ENCODE data around the gene IMPACT. TPM values are rescaled to one million over a fixed set of nuclear protein-coding genes. Genes with fewer than 3 reads are reported as not detected.

Gene IMPACT
- total and polyA plus RNA-seq, 4 donors = 8.3 to 13.6 (median 11.4) TPM

GRCh38 chr18:24397131-24397693 is 29.3 kb upstream of the IMPACT start:
- no peak for TF ChIP-seq JUND (IDR thresholded peaks at IDR 0.05)
- no peak for TF ChIP-seq RAD21 (IDR thresholded peaks at IDR 0.05)
- TF ChIP-seq SP1 (IDR thresholded peaks at IDR 0.05) = no peak
- TF ChIP-seq TAF1 (conservative IDR thresholded peaks at IDR 0.05) = no peak
- no peak for TF ChIP-seq ATF3 (IDR thresholded peaks at IDR 0.05)
- no peak for TF ChIP-seq CTCF (IDR thresholded peaks at IDR 0.05; ENCODE audit: low read depth, low read length, missing input control)
- no peak for TF ChIP-seq GABPA (IDR thresholded peaks at IDR 0.05 in 1 of 2, conservative IDR thresholded peaks at IDR 0.05 in 1 of 2)
- TF ChIP-seq NR2F2 (IDR thresholded peaks at IDR 0.05) = no peak
- TF ChIP-seq ZBTB33 (IDR thresholded peaks at IDR 0.05) = no peak
- peak; percentile 88 for TF ChIP-seq MAX (IDR thresholded peaks at IDR 0.05)
- TF ChIP-seq EGR1 (IDR thresholded peaks at IDR 0.05; ENCODE audit: low read depth in 2 of 2) = no peak
- no peak for TF ChIP-seq REST (IDR thresholded peaks at IDR 0.05)
- TF ChIP-seq RXRA (IDR thresholded peaks at IDR 0.05) = no peak
- TF ChIP-seq HNF4A (conservative IDR thresholded peaks at IDR 0.05) = no peak
- no peak for TF ChIP-seq HNF4G (IDR thresholded peaks at IDR 0.05)
- peak; percentile 50 for TF ChIP-seq YY1 (IDR thresholded peaks at IDR 0.05)
- no peak for DNase-seq (ENCODE audit: low spot score)
- H3K27ac ChIP-seq (ENCODE audit: low read depth in 1 of 2, low read length in 2 of 2) = peak overlapping the region; percentile 44 to 59
- peak overlapping the region in 1 of 2 donors; percentile 43 for H3K9ac ChIP-seq (ENCODE audit: low read depth in 1 of 2, low read length in 2 of 2)
- 2% methylated on average over 50 of the region's 50 CpGs for WGBS
- H3K27me3 ChIP-seq (ENCODE audit: control insufficient read depth in 4 of 4, insufficient read depth in 4 of 4, low read length in 3 of 4) = no peaks in the 10 kb centered on the region
- no peaks in the 10 kb centered on the region for H3K36me3 ChIP-seq (ENCODE audit: control insufficient read depth in 4 of 4, insufficient read depth in 3 of 4, low read depth in 1 of 4, low read length in 3 of 4)
- H3K4me1 ChIP-seq (ENCODE audit: control insufficient read depth in 4 of 4, insufficient read depth in 4 of 4, low read length in 3 of 4) = peaks cover 1 to 13% (median 9%) of the 10 kb centered on the region in 4 donors
- H3K9me3 ChIP-seq (ENCODE audit: control insufficient read depth in 4 of 4, low read length in 3 of 4) = no peaks in the 10 kb centered on the region
- peak overlapping the region; percentile 65 to 74 (median 73) for H3K4me3 ChIP-seq (ENCODE audit: low read depth in 1 of 3, low read length in 3 of 3)
